SJCRH30 (cell line): ENCODE data around the gene IFT172. TPM values are rescaled to one million over a fixed set of nuclear protein-coding genes. Genes with fewer than 3 reads are reported as not detected.

Experiments used
- DNase-seq, 2 experiments: peaks; one replicate each; pipeline ENCODE4 v3.0.0-alpha.2; 2015 to 2020
- H3K27ac ChIP-seq: fragments of 250-450 bp; sonication (Bioruptor Pico); 2 replicates; pipeline ENCODE4 v1.5.1; 2020; ENCODE audit warnings: mild to moderate bottlenecking, moderate library complexity
- H3K27me3 ChIP-seq: fragments of 250-450 bp; sonication (Bioruptor Pico); 2 replicates; pipeline ENCODE4 v1.5.1; 2020; ENCODE audit warnings: mild to moderate bottlenecking, moderate library complexity
- H3K36me3 ChIP-seq: fragments of 250-450 bp; sonication (Bioruptor Pico); 2 replicates; pipeline ENCODE4 v1.5.1; 2020; ENCODE audit warnings: mild to moderate bottlenecking, moderate library complexity
- H3K4me1 ChIP-seq: fragments of 250-450 bp; sonication (Bioruptor Pico); 2 replicates; pipeline ENCODE4 v1.5.1; 2020; ENCODE audit warnings: mild to moderate bottlenecking, moderate library complexity
- H3K4me3 ChIP-seq: fragments of 250-450 bp; sonication (Bioruptor Pico); 2 replicates; pipeline ENCODE4 v1.5.1; 2020; ENCODE audit warnings: mild to moderate bottlenecking, moderate library complexity
- H3K9me3 ChIP-seq: fragments of 250-450 bp; sonication (Bioruptor Pico); replicated peaks from 2 replicates; pipeline ENCODE4 v1.5.1; 2020; ENCODE audit warnings: mild to moderate bottlenecking, moderate library complexity
- total RNA-seq: library from RNA; depleted of rRNA; stranded (reverse); fragments of >200 nt; shearing (Covaris generic); gene quantifications from 2 replicates; pipeline ENCODE4 v1.2.3, GENCODE V29; 2014; rRNA removed

IFT172 gene
- total RNA-seq, 1 experiment from 2014 or later: 11.3 TPM

GRCh38 chr2:27422958-27423357, 66.6 kb downstream of the IFT172 start:
- H3K27ac ChIP-seq: no peak overlapping the region
- H3K27me3 ChIP-seq: no peaks in the 10 kb centered on the region
- no peak overlapping the region for H3K4me3 ChIP-seq
- H3K9me3 ChIP-seq: no peaks in the 10 kb centered on the region
- no peak for DNase-seq
- no peaks in the 10 kb centered on the region for H3K36me3 ChIP-seq
- H3K4me1 ChIP-seq: no peaks in the 10 kb centered on the region

DNA sequence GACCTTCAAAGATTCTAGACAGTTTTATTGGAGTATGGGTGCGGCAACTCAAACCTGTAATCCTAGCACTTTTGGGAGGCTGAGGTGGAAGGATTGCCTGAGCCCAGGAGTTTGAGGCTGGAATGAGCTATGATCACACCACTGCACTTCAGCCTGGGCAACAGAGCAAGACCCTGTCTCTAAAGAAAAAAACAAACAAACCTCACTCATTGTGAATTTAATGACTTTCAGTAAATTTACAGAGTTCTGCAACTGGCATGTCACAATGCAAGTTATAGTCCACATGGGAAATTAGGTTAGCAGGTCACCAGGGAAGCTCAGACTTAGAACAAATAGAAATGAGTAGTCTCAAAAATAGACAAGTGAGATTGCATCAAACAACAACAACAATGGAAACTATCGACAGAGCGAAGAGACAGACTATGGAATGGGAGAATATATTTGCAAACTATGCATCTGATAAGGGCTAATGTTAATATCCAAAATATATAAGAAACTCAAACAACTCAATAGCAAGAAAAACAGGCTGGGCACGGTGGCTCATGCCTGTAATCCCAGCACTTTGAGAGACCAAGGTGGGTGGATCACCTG, 67.8 kb downstream of the IFT172 start:
- no peaks in the 10 kb centered on the region for H3K36me3 ChIP-seq
- no peaks in the 10 kb centered on the region for H3K27me3 ChIP-seq
- no peak overlapping the region for H3K27ac ChIP-seq
- no peak overlapping the region for H3K4me3 ChIP-seq
- H3K4me1 ChIP-seq: no peaks in the 10 kb centered on the region
- no peak for DNase-seq
- H3K9me3 ChIP-seq: no peaks in the 10 kb centered on the region

DNA sequence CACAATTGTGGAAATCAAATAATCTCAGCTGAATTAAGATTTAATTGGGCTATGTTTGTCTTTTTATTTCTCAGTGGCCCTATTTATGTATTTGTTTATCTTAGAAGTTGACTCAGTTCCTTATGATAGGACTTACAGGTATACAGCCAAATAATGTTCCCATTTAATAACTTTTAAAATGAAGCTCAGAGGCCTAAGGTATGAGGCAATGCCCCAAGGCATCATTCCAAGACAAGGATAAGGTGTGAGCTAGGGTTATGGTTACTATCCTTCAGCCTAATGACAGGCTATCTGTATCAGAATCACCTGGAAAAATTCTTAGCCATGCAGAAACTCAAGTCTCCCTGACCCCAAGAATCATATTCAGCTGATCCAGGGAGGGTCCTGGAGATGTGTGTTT, 68.5 kb downstream of the IFT172 start:
- DNase-seq: no peak
- Histone ChIP-seq H3K4me3 (no peak overlapping the region), H3K27ac (no peak overlapping the region), H3K4me1 (no peaks in the 10 kb centered on the region), H3K27me3 (no peaks in the 10 kb centered on the region), H3K36me3 (no peaks in the 10 kb centered on the region), H3K9me3 (no peaks in the 10 kb centered on the region)

DNA sequence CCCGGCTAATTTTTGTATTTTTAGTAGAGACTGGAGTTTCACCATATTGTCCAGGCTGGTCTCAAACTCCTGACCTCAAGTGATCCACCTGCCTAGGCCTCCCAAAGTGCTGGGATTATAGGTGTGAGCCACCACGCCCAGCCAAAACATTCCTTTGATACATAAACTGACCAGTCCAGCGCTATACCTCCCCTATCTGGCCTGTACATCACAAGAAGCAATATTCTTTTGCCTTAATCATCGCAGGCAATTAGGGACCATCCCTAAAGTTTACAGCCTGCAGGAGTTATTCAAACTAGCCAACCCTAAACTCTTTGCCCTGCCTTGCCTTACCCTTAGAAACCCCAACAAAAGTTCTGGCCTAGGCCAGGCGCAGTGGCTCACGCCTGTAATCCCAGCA, 73.4 kb downstream of the IFT172 start:
- H3K27ac ChIP-seq: no peak overlapping the region
- no peaks in the 10 kb centered on the region for H3K36me3 ChIP-seq
- no peaks in the 10 kb centered on the region for H3K27me3 ChIP-seq
- H3K4me1 ChIP-seq: no peaks in the 10 kb centered on the region
- H3K4me3 ChIP-seq: no peak overlapping the region
- H3K9me3 ChIP-seq: no peaks in the 10 kb centered on the region
- DNase-seq: no peak

DNA sequence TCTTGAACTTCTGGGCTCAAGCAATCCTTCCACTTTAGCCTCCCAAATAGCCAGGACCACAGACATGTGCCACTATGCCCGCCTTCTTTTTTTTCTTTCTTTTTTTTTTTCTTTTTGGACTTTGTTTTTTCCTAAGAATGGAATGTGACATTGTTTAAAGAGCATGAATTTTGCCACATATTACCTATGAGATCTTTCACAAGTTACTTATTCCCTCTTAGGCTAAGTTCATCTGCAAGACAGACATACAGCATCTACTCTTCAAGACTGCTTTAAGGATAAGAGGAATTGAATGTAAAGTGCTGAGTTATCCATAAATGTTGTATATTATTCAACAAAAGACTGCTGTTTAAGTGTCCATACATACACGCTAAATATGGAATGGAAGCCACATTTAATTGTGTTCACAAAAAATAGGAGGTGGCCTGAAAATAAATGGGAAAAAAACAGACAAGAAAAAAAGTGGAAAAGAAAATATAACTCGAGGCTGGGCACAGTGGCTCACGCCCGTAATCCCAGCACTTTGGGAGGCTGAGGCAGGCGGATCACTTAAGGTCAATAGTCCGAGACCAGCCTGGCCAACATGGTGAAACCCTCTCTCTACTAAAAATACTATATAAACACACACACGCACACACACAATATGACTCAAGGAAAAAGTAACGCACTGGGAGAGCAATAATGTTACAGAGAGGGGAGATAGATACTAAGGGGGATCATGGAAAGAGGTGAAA, 77.0 kb downstream of the IFT172 start:
- Histone ChIP-seq H3K27ac (no peak overlapping the region), H3K36me3 (peaks cover 3% of the 10 kb centered on the region), H3K9me3 (no peaks in the 10 kb centered on the region), H3K4me1 (peaks cover 5% of the 10 kb centered on the region), H3K4me3 (no peak overlapping the region), H3K27me3 (no peaks in the 10 kb centered on the region)
- DNase-seq: no peak

GRCh38 chr2:27409321-27410073, 80.0 kb downstream of the IFT172 start, which contains the start of gene PPM1G:
TSS of gene PPM1G (minus strand) at chr2:27409591. CDS start at chr2:27409422, 169 bp downstream.
- peaks cover 9% of the 10 kb centered on the region for H3K4me1 ChIP-seq
- no peaks in the 10 kb centered on the region for H3K9me3 ChIP-seq
- peak within 1 kb of the TSS; percentile 98 for H3K4me3 ChIP-seq
- H3K27ac ChIP-seq: peak within 1 kb of the TSS; percentile 62
- DNase-seq: peak; percentile 96 to 97
- H3K36me3 ChIP-seq: peaks cover 25% of the 10 kb centered on the region
- no peaks in the 10 kb centered on the region for H3K27me3 ChIP-seq

- H3K36me3 ChIP-seq: peaks cover 26% of the 10 kb centered on the region
- no peaks in the 10 kb centered on the region for H3K27me3 ChIP-seq
- H3K4me3 ChIP-seq: peak overlapping the region; percentile 98
- peak in 1 of 2 experiments; percentile 54 for DNase-seq
- no peaks in the 10 kb centered on the region for H3K9me3 ChIP-seq
- H3K27ac ChIP-seq: peak overlapping the region; percentile 62
- H3K4me1 ChIP-seq: peaks cover 9% of the 10 kb centered on the region
These were observed 80.8 kb downstream of the IFT172 start for GRCh38 chr2:27408601-27409320.

GRCh38 chr2:27407798-27408491, 81.6 kb downstream of the IFT172 start:
- DNase-seq: peak; percentile 39 to 72
- H3K4me1 ChIP-seq: peaks cover 9% of the 10 kb centered on the region
- H3K9me3 ChIP-seq: no peaks in the 10 kb centered on the region
- H3K36me3 ChIP-seq: peaks cover 26% of the 10 kb centered on the region
- no peaks in the 10 kb centered on the region for H3K27me3 ChIP-seq
- H3K4me3 ChIP-seq: peak overlapping the region; percentile 98
- no peak overlapping the region; the same call in 1 of the 2 replicates for H3K27ac ChIP-seq

- H3K27me3 ChIP-seq: no peaks in the 10 kb centered on the region
- no peak overlapping the region for H3K27ac ChIP-seq
- peak in 1 of 2 experiments; percentile 48 for DNase-seq
- H3K4me3 ChIP-seq: no peak overlapping the region
- H3K4me1 ChIP-seq: no peaks in the 10 kb centered on the region
- H3K36me3 ChIP-seq: peaks cover 49% of the 10 kb centered on the region
- H3K9me3 ChIP-seq: no peaks in the 10 kb centered on the region
These were observed 89.0 kb downstream of the IFT172 start for GRCh38 chr2:27400348-27401135.

- peaks cover 43% of the 10 kb centered on the region for H3K36me3 ChIP-seq
- no peaks in the 10 kb centered on the region for H3K9me3 ChIP-seq
- H3K27me3 ChIP-seq: no peaks in the 10 kb centered on the region
- H3K4me3 ChIP-seq: no peak overlapping the region
- no peaks in the 10 kb centered on the region for H3K4me1 ChIP-seq
- DNase-seq: no peak
- no peak overlapping the region for H3K27ac ChIP-seq
These were observed 90.6 kb downstream of the IFT172 start for GRCh38 chr2:27398962-27399361.

Other genes starting within 250 kb of the IFT172 start
- gene SLC30A3, start 226.7 kb downstream of the IFT172 start, total RNA-seq: 4.4 and 4.9 TPM in 2 replicates
- not detected in 2 replicates for gene DNAJC5G, start 214.3 kb downstream of the IFT172 start, total RNA-seq
- 0.23 and 0.34 TPM in 2 replicates for gene TRIM54, start 207.3 kb downstream of the IFT172 start, total RNA-seq
- gene UCN, start 181.3 kb downstream of the IFT172 start, total RNA-seq: 0.32 and 1.6 TPM in 2 replicates
- gene MPV17, start 166.6 kb downstream of the IFT172 start, total RNA-seq: 74.2 and 76.6 TPM in 2 replicates
- gene GTF3C2, start 133.0 kb downstream of the IFT172 start, total RNA-seq: 86.8 and 89.4 TPM in 2 replicates
- gene EIF2B4, start 119.4 kb downstream of the IFT172 start, total RNA-seq: 50.9 and 59.5 TPM in 2 replicates
- gene SNX17, start 119.1 kb downstream of the IFT172 start, total RNA-seq: 117 and 120 TPM in 2 replicates
- gene ZNF513, start 109.0 kb downstream of the IFT172 start, total RNA-seq: 13.8 and 14.2 TPM in 2 replicates
- 160 and 163 TPM in 2 replicates for gene PPM1G, start 80.2 kb downstream of the IFT172 start, total RNA-seq
- 153 and 156 TPM in 2 replicates for gene NRBP1, start 61.1 kb downstream of the IFT172 start, total RNA-seq
- gene KRTCAP3, start 47.4 kb downstream of the IFT172 start, total RNA-seq: 0.24 and 1.2 TPM in 2 replicates
- gene FNDC4, start 5.5 kb upstream of the IFT172 start, total RNA-seq: 0.91 and 1.3 TPM in 2 replicates
- not detected in 2 replicates for gene GCKR, start 7.1 kb upstream of the IFT172 start, total RNA-seq
- gene ZNF512, start 93.3 kb upstream of the IFT172 start, total RNA-seq: 83.4 and 87.8 TPM in 2 replicates
- 6.6 and 8.4 TPM in 2 replicates for gene CCDC121, start 139.3 kb upstream of the IFT172 start, total RNA-seq
- gene GPN1, start 139.3 kb upstream of the IFT172 start, total RNA-seq: 71.9 and 78.6 TPM in 2 replicates
- 48.5 and 51.2 TPM in 2 replicates for gene SUPT7L, start 173.9 kb upstream of the IFT172 start, total RNA-seq
- gene SLC4A1AP, start 174.1 kb upstream of the IFT172 start, total RNA-seq: 36.0 and 41.6 TPM in 2 replicates